ENCODE results near the gene ERC2. TPM values are rescaled to one million over a fixed set of nuclear protein-coding genes. Genes with fewer than 3 reads are reported as not detected.

Gene ERC2
- total and polyA plus RNA-seq, 8 donors, result 1.2 to 4.8 (median 2.3) TPM

GRCh38 chr3:55827786-55828185 is 640.5 kb downstream of the ERC2 start:
- H3K27me3 ChIP-seq, result no peaks in the 10 kb centered on the region
- H3K4me1 ChIP-seq, result no peaks in the 10 kb centered on the region
- WGBS, 2 donors, result 80 to 83% methylated on average over 10 of the region's 10 CpGs
- TF ChIP-seq, protein P1, sequence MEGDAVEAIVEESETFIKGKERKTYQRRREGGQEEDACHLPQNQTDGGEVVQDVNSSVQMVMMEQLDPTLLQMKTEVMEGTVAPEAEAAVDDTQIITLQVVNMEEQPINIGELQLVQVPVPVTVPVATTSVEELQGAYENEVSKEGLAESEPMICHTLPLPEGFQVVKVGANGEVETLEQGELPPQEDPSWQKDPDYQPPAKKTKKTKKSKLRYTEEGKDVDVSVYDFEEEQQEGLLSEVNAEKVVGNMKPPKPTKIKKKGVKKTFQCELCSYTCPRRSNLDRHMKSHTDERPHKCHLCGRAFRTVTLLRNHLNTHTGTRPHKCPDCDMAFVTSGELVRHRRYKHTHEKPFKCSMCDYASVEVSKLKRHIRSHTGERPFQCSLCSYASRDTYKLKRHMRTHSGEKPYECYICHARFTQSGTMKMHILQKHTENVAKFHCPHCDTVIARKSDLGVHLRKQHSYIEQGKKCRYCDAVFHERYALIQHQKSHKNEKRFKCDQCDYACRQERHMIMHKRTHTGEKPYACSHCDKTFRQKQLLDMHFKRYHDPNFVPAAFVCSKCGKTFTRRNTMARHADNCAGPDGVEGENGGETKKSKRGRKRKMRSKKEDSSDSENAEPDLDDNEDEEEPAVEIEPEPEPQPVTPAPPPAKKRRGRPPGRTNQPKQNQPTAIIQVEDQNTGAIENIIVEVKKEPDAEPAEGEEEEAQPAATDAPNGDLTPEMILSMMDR (IDR thresholded peaks at IDR 0.05), result no peak
- H3K9me3 ChIP-seq, result no peaks in the 10 kb centered on the region
- no peak for FAIRE-seq
- DNase-seq, result no peak
- H3K4me3 ChIP-seq, result no peak overlapping the region
- intact Hi-C loops (cut with DNase I), result no loop called here
- H3K36me3 ChIP-seq, result no peaks in the 10 kb centered on the region
- no peak for ATAC-seq
- no peak overlapping the region for H3K27ac ChIP-seq

- H3K36me3 ChIP-seq, result no peaks in the 10 kb centered on the region
- 81 to 84% methylated on average over 6 of the region's 6 CpGs for WGBS, 2 donors
- intact Hi-C loops (cut with DNase I), result no loop called here
- DNase-seq (no peak), ATAC-seq (no peak), FAIRE-seq (no peak)
- TF ChIP-seq, protein P1 (IDR thresholded peaks at IDR 0.05), result no peak
- no peaks in the 10 kb centered on the region for H3K4me1 ChIP-seq
- no peak overlapping the region for H3K27ac ChIP-seq
- no peak overlapping the region for H3K4me3 ChIP-seq
- H3K27me3 ChIP-seq, result no peaks in the 10 kb centered on the region
- H3K9me3 ChIP-seq, result no peaks in the 10 kb centered on the region
Measured at GRCh38 chr3:55826731-55827496, 641.4 kb downstream of the ERC2 start.

DNA sequence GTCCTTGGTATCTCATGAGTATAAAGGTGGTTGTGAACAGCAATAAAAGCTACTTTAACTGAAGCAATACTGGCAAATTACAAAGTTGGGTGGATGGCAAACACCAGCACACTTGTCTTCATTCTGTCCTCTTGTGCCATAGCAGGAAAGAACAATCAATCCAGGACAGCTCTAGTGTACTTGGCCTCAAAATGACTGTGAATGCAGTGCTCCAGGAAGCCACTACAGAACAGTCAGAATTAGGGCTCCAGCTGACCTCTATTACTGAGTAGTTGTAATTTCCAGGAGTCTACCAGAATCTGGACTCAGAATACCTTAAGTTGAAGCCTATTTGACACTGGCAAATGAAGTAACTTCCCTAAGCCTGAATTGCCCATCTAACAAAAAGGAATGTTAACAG is 642.2 kb downstream of the ERC2 start:
- FAIRE-seq, result no peak
- intact Hi-C loops (cut with DNase I), result no loop called here
- no peak for DNase-seq
- TF ChIP-seq, protein P1 (IDR thresholded peaks at IDR 0.05), result no peak
- no peaks in the 10 kb centered on the region for H3K36me3 ChIP-seq
- H3K9me3 ChIP-seq, result no peaks in the 10 kb centered on the region
- ATAC-seq, result no peak
- H3K4me3 ChIP-seq, result no peak overlapping the region
- no peaks in the 10 kb centered on the region for H3K27me3 ChIP-seq
- no peak overlapping the region for H3K27ac ChIP-seq
- no peaks in the 10 kb centered on the region for H3K4me1 ChIP-seq

- DNase-seq (no peak), ATAC-seq (no peak), FAIRE-seq (no peak)
- Histone ChIP-seq H3K4me3 (no peak overlapping the region), H3K27me3 (no peaks in the 10 kb centered on the region), H3K9me3 (no peaks in the 10 kb centered on the region), H3K4me1 (no peaks in the 10 kb centered on the region), H3K27ac (no peak overlapping the region), H3K36me3 (no peaks in the 10 kb centered on the region)
- intact Hi-C loops (cut with DNase I), result no loop called here
- TF ChIP-seq, protein P1 (IDR thresholded peaks at IDR 0.05), result no peak
Measured at GRCh38 chr3:55824406-55824805, 643.9 kb downstream of the ERC2 start.

GRCh38 chr3:55823829-55824228 is 644.4 kb downstream of the ERC2 start:
- intact Hi-C loops (cut with DNase I), result no loop called here
- Histone ChIP-seq H3K4me3 (no peak overlapping the region), H3K27ac (no peak overlapping the region), H3K36me3 (no peaks in the 10 kb centered on the region), H3K9me3 (no peaks in the 10 kb centered on the region), H3K4me1 (no peaks in the 10 kb centered on the region), H3K27me3 (no peaks in the 10 kb centered on the region)
- DNase-seq, result no peak
- TF ChIP-seq, protein P1 (IDR thresholded peaks at IDR 0.05), result no peak
- ATAC-seq, result no peak
- 95 to 98% methylated on average over 1 of the region's 1 CpG for WGBS, 2 donors
- FAIRE-seq, result no peak
